IgD-negative memory B cell (primary cell): Measurements from ENCODE around the gene C22orf31. TPM values are rescaled to one million over a fixed set of nuclear protein-coding genes. Genes with fewer than 3 reads are reported as not detected.

Experiments used
- H3K27ac Mint-ChIP-seq, 3 donors: one replicate each; pipeline ENCODE4 v1.8.0; 2020 to 2022; ENCODE audit warnings: mild to moderate bottlenecking in 3 of 3, mixed read lengths in 3 of 3, moderate library complexity in 1 of 3
- H3K27me3 Mint-ChIP-seq: one replicate; pipeline ENCODE4 v1.8.0; 2021; ENCODE audit warnings: mixed read lengths
- H3K36me3 Mint-ChIP-seq: one replicate; pipeline ENCODE4 v1.8.0; 2020; ENCODE audit warnings: mild to moderate bottlenecking, mixed read lengths
- H3K4me1 Mint-ChIP-seq, 3 donors: one replicate each; pipeline ENCODE4 v1.8.0; 2020 to 2022; ENCODE audit warnings: mixed read lengths in 3 of 3, mild to moderate bottlenecking in 1 of 3
- H3K4me3 Mint-ChIP-seq, 4 donors: one replicate each; pipeline ENCODE4 v1.8.0; 2020 to 2022; ENCODE audit warnings: mild to moderate bottlenecking in 4 of 4, mixed read lengths in 4 of 4, moderate library complexity in 3 of 4
- H3K9me3 Mint-ChIP-seq, 3 donors: one replicate each; pipeline ENCODE4 v1.8.0; 2020 to 2021; ENCODE audit warnings: mixed read lengths in 3 of 3, mild to moderate bottlenecking in 1 of 3
- polyA plus RNA-seq: library from polyadenylated mRNA; unstranded; fragments of 300-500 nt; fragmentation: Illumina TruSeq; gene quantifications from one replicate; pipeline ENCODE4 v1.2.3, GENCODE V29; 2021

Gene C22orf31
- polyA plus RNA-seq, 1 donor from 2014 or later = not detected

DNA sequence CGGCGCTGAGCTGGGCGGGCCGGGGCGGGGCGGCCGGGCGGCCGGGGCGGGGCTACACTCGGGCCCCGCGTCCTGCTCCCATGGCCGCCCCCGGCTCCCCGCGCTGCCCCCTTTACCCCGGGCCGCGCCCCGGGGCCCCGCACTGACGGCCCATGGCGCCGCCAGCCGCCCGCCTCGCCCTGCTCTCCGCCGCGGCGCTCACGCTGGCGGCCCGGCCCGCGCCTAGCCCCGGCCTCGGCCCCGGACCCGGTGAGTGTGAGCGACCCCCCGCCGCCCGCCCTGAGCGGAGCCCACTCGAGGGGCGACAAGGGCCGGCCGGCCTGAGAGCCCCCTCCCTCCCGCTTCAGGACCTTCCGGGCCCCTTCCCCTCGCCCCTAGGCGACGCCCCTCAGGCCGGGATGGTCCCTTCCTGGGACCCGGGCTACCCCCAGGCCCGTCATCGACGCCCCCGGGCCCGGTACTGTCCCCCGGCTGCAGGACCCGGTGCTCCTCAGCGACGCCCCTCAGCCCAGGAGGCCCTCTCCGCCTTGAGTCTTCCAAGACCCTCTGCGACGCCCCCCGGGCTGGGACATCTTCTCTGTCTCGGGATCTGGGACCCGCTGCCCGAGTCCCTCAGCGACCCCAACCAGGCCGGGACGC lies 11.5 kb upstream of the C22orf31 start, which contains the start of gene KREMEN1:
TSS of gene KREMEN1 (plus strand) at position 57 of the 639 bp plus-strand sequence. CDS start at position 153, 96 bp downstream.
- H3K27ac Mint-ChIP-seq = no peak within 1 kb of the TSS
- peak within 1 kb of the TSS; percentile 66 to 89 (median 75) for H3K4me3 Mint-ChIP-seq
- no peaks in the 10 kb centered on the region for H3K36me3 Mint-ChIP-seq
- peaks cover 4 to 11% (median 10%) of the 10 kb centered on the region in 3 donors for H3K4me1 Mint-ChIP-seq
- H3K27me3 Mint-ChIP-seq = peaks cover 56% of the 10 kb centered on the region
- H3K9me3 Mint-ChIP-seq = peaks cover 0 to 2% (median 0%) of the 10 kb centered on the region in 3 donors

DNA sequence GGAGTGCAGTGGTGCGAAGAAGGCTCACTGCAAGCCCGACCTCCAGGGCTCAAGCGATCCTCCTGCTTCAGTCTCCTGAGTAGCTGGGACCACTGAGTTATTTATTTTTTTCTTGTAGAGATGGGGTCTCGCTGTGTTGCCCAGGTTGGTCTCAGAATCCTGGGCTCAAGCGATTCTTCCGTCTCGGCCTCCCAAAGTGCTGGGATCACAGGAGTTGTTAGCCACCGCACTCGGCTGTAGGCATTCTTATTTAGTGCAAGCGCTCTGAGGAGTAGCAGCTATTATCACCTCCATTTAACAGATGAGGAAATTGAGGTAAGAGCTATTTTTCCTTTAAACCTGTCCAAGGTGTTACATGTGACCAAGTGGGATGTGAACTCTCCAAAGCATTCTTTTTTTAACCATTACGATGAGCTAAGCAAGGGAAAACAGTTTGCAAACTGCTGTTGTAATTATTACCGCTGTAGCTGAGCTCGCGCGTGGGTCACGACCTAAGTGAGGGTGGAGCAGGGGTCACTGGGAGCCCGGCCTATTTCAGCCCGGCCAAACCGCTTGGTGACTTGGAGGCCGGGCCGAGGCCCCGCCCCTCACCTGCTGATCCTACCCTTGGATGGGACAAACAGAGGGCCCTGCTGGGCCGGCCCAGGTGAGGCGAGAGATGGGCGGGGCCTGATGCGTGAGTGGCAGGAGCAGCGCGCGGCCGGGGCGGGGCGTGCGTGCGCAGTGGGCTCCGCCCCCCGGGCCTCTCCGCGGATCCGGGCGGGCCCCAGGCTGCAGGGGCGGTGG lies 10.8 kb upstream of the C22orf31 start:
- peaks cover 54% of the 10 kb centered on the region for H3K27me3 Mint-ChIP-seq
- H3K27ac Mint-ChIP-seq = no peak overlapping the region
- H3K9me3 Mint-ChIP-seq = peaks cover 0 to 2% (median 0%) of the 10 kb centered on the region in 3 donors
- peak overlapping the region; percentile 66 to 89 (median 75) for H3K4me3 Mint-ChIP-seq
- H3K36me3 Mint-ChIP-seq = no peaks in the 10 kb centered on the region
- peaks cover 4 to 11% (median 10%) of the 10 kb centered on the region in 3 donors for H3K4me1 Mint-ChIP-seq

DNA sequence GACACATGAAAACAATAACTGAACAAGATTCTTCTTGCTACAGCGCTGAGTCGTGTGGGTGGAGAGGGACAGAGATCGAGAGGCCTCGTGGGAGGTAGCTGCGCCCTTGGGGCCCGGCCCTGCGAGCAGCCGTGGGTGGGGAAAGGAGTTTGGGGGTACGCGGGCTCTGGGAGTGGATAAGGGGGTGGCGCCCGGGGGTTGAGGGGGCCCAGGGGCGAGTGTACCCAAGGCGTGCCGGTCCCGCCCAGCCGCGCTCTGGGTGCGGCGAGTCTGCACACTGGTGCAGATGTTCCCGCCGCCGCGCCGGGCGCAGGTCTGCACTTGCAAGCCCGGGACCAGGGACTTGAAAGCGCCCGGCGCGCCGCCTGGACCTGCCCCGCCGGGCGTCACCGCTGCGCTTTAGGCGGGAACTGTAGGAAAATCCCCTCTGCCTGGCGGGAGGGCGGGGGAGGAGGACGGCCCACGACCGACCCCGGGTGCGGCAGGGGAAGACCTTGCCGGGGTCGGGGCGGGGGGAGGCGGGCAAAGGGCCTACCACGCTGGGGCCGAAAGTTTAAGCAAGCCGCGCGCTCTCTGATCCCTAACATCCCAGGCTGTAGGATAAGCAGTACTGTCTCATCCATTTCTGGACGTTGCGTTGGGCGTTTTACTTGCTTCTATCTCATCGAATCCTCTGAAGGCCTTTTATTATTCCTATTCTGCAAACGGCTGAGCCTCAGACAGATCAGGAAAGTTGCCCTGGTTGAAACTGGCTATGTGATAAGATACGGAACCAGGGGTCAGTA lies 9.8 kb upstream of the C22orf31 start:
- Mint-ChIP-seq H3K27me3 (peaks cover 52% of the 10 kb centered on the region), H3K4me1 (peaks cover 4 to 13% (median 11%) of the 10 kb centered on the region in 3 donors)

DNA sequence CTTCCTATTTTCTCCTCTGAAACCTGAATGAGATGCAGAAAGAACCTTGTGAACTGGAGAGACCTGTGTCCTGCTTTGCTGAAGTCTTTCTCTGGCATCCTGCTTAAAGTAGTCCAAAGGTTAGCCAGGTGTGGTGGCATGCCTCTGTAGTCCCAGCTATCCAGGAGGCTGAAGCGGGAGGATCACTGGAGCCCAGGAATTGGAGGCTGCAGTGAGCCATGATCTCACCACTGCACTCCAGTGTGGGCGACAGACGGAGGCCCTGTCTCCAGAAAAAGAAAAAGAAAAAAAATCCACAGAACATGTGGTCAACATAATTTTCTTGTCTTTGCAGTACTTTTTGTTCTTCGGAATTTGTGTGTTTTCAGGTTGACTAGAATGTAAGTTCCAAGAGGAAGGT lies 8.9 kb upstream of the C22orf31 start:
- Mint-ChIP-seq H3K9me3 (no peaks in the 10 kb centered on the region), H3K4me1 (peaks cover 4 to 19% (median 11%) of the 10 kb centered on the region in 3 donors), H3K4me3 (peak overlapping the region in 2 of 4 donors; percentile 36 to 76), H3K27ac (no peak overlapping the region), H3K36me3 (no peaks in the 10 kb centered on the region), H3K27me3 (peaks cover 46% of the 10 kb centered on the region)

More for the DNA sequence above, 9.8 kb upstream of the C22orf31 start:
- peaks cover 0 to 2% (median 0%) of the 10 kb centered on the region in 3 donors for H3K9me3 Mint-ChIP-seq
- H3K36me3 Mint-ChIP-seq = no peaks in the 10 kb centered on the region
- H3K4me3 Mint-ChIP-seq = peak overlapping the region; percentile 71 to 93 (median 84)
- H3K27ac Mint-ChIP-seq = no peak overlapping the region

DNA sequence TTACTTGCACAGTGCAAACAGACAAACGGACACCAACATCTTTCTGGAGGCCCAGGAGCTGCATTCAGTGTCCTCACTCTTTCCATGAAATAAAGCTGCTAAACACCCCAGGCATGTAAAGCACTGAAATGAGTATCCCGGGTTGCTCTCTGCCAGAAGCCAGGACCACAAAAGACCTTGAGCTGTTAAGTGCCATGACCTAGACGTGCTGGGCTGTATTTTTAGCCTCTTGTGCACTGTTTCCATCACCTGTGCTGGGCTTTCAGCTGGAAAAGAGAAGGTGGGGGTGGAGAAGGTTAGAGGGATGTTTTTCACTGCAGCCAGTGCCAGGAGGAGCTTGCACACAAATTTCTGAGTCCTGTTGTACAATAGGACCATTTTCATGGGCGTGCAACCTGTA lies 7.8 kb upstream of the C22orf31 start:
- no peaks in the 10 kb centered on the region for H3K9me3 Mint-ChIP-seq
- no peak overlapping the region for H3K4me3 Mint-ChIP-seq
- H3K36me3 Mint-ChIP-seq = no peaks in the 10 kb centered on the region
- H3K27me3 Mint-ChIP-seq = peaks cover 44% of the 10 kb centered on the region
- H3K27ac Mint-ChIP-seq = peak overlapping the region in 1 of 3 donors; percentile 59
- H3K4me1 Mint-ChIP-seq = peaks cover 4 to 19% (median 11%) of the 10 kb centered on the region in 3 donors

DNA sequence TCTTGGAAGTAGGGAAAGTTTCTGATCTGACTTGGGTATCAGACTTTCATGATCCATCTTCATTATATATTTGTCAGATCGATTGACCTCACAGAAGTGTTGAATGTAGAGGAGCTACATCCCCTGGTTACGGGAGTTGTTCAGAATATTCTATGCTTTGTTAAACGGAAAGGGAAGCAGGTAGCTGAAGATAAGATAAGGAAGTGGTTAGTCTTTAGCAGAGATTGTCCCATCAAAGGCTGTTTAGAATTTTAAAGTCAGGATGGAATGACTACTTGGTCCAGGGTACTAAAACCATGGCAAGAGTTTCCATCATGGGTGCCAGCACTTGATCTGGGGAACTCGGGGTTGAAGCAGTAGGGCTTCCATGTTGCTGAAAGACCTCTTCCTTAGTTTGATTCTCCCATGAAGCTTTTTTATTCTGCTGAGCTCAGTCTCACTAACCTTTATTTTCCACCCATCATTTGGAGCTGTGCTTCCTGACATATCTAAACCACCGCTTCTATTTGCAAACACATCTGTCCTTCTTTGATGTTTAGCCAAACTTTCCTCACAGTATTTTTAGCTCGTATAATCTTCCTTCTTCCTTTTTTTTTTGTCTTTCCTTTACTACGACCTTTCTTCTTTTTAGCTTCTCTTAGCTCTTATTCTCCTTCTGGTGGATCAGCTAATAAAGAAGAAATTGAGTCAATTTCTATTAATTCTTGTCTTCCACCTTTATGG lies 4.0 kb upstream of the C22orf31 start:
- no peak overlapping the region for H3K4me3 Mint-ChIP-seq
- H3K27me3 Mint-ChIP-seq = peaks cover 30% of the 10 kb centered on the region
- H3K27ac Mint-ChIP-seq = no peak overlapping the region
- no peaks in the 10 kb centered on the region for H3K36me3 Mint-ChIP-seq
- H3K9me3 Mint-ChIP-seq = no peaks in the 10 kb centered on the region
- H3K4me1 Mint-ChIP-seq = peaks cover 0 to 12% (median 3%) of the 10 kb centered on the region in 3 donors

DNA sequence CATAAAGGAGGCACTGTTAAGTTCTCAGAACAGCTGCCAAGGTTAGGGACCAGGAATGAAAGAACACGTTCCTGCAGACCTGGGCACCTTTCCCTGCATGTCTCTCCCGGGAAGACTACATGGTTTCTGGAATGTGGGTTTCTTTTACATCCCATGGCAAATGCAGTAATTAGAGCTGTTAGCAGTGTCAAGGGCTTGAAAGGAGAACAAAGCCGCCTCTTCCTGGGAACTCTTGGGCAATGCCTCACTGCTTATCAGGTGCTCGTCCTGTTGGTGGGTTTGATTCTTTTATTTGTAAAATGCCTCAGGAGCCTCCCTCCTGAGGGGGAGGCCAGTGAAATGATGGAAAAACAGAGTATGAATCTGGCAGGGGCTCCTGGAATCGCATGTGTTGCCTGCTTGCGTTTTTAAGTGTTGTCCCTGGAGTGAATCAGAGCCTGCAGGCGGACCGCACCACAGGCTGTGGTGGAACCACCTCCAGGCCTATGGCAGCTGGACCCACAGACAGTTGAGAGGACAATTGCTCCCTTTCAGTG lies 723 bp upstream of the C22orf31 start:
- Mint-ChIP-seq H3K4me3 (no peak overlapping the region), H3K9me3 (no peaks in the 10 kb centered on the region), H3K36me3 (no peaks in the 10 kb centered on the region), H3K27ac (no peak overlapping the region), H3K27me3 (peaks cover 19% of the 10 kb centered on the region), H3K4me1 (peaks cover 0 to 12% (median 3%) of the 10 kb centered on the region in 3 donors)

DNA sequence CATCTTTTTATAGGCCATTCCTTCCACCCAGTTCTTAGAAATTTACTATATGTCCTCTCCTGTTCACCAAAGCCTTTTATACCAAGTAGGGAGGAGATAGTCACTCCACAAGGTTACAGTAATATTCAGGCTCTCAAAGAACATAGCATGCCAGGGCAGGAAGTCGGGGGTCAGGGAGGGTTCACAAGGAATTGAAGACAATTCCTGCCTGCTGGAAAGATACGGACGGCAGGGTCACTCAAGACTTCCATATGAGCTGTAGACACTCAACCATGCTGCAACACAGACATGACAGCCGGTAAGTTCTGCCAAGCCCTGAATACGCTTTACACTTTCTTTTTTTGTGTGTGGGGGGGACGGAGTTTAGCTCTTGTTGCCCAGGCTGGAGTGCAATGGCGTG lies 700 bp downstream of the C22orf31 start:
- Mint-ChIP-seq H3K36me3 (no peaks in the 10 kb centered on the region), H3K4me3 (no peak overlapping the region), H3K9me3 (no peaks in the 10 kb centered on the region), H3K27me3 (peaks cover 19% of the 10 kb centered on the region), H3K27ac (no peak overlapping the region), H3K4me1 (peaks cover 0 to 6% (median 3%) of the 10 kb centered on the region in 3 donors)

DNA sequence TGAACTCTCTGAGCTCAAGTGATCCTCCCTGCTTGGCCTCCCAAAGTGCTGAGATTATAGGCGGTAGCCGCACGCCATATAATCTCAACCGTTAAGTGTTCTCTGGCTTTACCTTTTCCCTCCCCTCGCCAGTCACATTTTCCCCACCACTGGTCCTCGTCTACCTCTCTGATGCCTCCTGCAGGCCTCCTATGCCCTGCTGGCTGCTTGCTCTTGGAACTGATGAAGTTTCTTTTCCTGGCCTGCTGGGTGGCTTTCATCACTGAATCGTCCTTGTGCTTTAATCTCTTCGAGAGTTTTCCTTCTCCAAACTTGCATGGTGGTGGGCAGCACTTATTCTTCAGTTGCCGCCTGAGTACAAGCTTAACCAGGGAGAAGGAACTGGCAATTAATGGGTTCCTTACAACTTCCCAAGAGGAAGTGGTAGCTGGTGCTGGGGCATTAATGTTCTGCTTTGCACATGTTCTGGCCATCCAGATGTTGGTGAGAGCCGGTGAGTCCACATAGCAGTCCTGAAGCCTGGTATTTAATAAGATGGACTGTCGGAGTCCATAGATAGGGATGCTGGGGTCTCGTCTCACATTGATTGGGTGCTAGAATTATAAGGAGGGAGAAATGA lies 1.3 kb downstream of the C22orf31 start:
- peaks cover 18% of the 10 kb centered on the region for H3K27me3 Mint-ChIP-seq

DNA sequence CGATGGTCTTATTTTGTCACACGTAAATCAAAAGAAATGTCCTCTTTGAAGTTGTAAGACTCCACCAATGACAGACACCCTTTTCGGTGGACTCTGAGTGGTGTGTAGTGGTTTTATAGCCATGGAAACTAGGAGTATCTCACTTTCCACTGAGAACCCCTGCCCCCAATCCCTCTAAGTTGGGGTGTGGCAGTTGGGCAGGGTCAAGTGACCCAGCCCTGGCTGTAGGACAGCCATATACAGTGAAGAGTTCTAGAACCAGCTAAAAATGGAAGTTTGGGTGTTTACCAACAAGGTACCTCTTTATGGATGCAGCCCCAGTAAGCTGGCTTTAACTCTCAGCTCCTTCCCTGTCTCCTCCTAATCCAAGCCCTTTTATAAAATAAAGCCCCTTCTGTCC lies 5.2 kb downstream of the C22orf31 start:
- no peaks in the 10 kb centered on the region for H3K4me1 Mint-ChIP-seq
- H3K27me3 Mint-ChIP-seq = peaks cover 4% of the 10 kb centered on the region
- H3K36me3 Mint-ChIP-seq = peaks cover 1% of the 10 kb centered on the region
- H3K9me3 Mint-ChIP-seq = no peaks in the 10 kb centered on the region
- no peak overlapping the region for H3K4me3 Mint-ChIP-seq
- no peak overlapping the region for H3K27ac Mint-ChIP-seq

More for the DNA sequence above, 1.3 kb downstream of the C22orf31 start:
- Mint-ChIP-seq H3K4me1 (peaks cover 0 to 3% (median 3%) of the 10 kb centered on the region in 3 donors), H3K27ac (no peak overlapping the region), H3K9me3 (no peaks in the 10 kb centered on the region), H3K4me3 (no peak overlapping the region), H3K36me3 (no peaks in the 10 kb centered on the region)

DNA sequence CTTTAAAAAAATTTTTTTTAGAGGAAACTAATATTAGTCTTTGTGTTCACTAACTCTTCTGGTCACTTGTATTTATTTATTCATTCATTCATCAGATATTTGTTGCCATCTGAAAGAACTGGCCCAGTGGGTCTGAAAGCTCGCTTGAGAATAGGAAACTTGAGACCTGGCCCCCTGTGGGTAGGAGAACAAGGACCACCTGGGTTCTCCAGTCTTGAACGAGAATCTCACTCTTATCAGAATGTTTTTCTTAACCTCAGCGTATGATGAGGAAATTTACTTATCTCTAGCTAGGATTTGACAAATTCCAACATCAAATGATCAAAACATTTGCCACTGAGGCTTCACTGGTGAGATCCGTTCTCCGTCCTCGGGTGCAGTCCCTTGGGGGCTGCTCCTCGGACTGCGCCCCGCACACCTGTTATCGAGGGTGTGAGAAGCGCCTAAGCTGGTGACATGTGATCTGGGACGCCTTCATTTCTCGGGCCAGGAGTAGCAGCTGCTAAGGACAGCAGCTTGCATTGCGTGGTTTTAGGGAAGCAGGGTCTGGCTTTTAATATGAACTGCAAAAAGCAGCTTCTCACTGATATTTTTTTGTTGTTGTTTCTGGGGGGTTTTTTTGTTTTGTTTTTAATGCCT lies 6.3 kb downstream of the C22orf31 start:
- Mint-ChIP-seq H3K27ac (no peak overlapping the region), H3K27me3 (peaks cover 4% of the 10 kb centered on the region), H3K4me1 (no peaks in the 10 kb centered on the region), H3K9me3 (no peaks in the 10 kb centered on the region), H3K36me3 (peaks cover 3% of the 10 kb centered on the region), H3K4me3 (no peak overlapping the region)

DNA sequence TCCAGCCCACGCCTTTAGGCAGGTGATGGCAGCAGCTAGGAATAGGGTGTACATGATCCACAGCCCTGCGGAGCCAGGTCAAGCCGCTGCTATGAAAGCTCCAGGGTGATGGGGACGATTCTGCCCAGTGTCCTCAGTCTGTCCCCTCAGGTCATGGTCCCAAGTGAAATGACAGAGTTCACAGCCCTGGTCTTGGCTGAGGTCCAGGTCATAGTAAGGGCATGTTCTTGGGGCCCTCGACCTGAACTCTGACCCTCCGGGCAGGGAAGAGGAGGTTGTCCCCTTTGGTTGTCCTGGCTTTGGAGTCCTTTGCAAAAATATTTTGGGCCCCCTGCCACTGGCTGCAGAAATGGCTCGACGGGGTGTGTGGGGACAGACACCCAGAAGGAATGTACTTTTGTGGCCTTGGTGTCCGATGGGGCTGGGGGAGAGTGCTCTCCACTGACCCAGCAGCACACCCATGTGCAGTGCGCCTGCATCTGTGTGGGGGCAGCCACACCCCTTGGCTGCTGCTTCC lies 7.3 kb downstream of the C22orf31 start:
- H3K4me1 Mint-ChIP-seq = no peaks in the 10 kb centered on the region
- H3K4me3 Mint-ChIP-seq = no peak overlapping the region
- peaks cover 4% of the 10 kb centered on the region for H3K27me3 Mint-ChIP-seq
- H3K9me3 Mint-ChIP-seq = no peaks in the 10 kb centered on the region
- H3K27ac Mint-ChIP-seq = no peak overlapping the region
- H3K36me3 Mint-ChIP-seq = peaks cover 3% of the 10 kb centered on the region

DNA sequence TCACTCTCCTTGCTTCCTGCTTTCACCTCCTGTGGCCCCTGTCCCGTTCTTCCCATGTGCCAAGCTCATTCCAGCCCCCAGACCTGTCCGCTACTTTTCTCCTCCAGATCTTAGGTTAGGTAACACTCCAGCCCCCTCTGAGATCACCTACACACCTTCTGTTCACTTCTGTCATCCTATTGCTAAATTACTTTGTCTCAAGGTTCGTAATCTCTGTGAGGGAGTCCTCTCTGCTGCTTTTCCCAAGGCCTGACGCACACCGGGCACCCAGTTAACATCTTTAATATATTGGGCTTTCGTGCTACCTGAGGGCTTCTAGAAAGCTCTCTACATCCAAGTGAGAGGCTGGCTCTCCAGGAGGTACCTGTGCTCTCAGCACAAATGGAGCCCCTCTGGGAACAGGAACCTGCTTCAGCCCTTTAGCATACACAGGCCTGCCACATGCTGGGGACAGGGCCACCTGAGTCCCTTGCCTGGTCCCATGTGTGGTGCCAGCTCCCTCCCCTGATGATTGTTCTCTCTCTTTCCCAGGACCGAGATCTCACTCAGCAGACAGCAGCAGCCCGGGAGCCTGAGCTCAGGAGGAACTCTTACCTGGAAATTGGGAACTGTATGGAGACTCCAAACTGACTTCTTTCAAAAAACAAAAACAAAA lies 8.5 kb downstream of the C22orf31 start:
- peaks cover 1% of the 10 kb centered on the region for H3K27me3 Mint-ChIP-seq
- H3K4me1 Mint-ChIP-seq = no peaks in the 10 kb centered on the region
- no peak overlapping the region for H3K4me3 Mint-ChIP-seq
- H3K27ac Mint-ChIP-seq = no peak overlapping the region
- peaks cover 3% of the 10 kb centered on the region for H3K36me3 Mint-ChIP-seq
- no peaks in the 10 kb centered on the region for H3K9me3 Mint-ChIP-seq
